ENCODE results near the gene DAB1.

DNA sequence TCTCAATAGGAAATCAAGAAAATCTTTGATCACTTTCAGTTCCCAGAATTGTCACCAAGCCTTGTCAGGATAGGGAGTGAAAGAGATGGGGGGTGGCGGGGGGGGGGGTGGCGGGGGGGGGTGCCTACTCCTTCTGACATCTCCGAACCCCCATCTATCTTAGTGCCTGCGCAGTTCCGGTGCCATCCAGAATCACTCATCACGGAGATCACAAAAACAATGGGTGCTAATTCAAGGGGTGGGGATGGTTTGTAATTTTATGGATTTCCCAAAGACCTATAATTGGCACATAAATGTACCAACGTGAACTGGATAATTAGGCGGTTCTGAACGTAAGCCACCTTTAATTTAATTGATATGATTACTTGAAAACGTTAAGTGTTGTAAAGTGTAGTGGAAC, 2.1 kb downstream of the DAB1 start:
- TF ChIP-seq, protein P1, sequence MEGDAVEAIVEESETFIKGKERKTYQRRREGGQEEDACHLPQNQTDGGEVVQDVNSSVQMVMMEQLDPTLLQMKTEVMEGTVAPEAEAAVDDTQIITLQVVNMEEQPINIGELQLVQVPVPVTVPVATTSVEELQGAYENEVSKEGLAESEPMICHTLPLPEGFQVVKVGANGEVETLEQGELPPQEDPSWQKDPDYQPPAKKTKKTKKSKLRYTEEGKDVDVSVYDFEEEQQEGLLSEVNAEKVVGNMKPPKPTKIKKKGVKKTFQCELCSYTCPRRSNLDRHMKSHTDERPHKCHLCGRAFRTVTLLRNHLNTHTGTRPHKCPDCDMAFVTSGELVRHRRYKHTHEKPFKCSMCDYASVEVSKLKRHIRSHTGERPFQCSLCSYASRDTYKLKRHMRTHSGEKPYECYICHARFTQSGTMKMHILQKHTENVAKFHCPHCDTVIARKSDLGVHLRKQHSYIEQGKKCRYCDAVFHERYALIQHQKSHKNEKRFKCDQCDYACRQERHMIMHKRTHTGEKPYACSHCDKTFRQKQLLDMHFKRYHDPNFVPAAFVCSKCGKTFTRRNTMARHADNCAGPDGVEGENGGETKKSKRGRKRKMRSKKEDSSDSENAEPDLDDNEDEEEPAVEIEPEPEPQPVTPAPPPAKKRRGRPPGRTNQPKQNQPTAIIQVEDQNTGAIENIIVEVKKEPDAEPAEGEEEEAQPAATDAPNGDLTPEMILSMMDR (IDR thresholded peaks at IDR 0.05), result no peak
- TF ChIP-seq POLR2A (IDR thresholded peaks at IDR 0.05), result no peak

All from upper lobe of left lung (tissue), 4 donors.